ENCODE results near the gene SLC38A3. TPM values are rescaled to one million over a fixed set of nuclear protein-coding genes. Genes with fewer than 3 reads are reported as not detected.
A peak's percentile ranks its signal among the peaks of the same experiment; 100 is the strongest.

SLC38A3 gene
- polyA plus RNA-seq, 1 experiment: 0.06 TPM

DNA sequence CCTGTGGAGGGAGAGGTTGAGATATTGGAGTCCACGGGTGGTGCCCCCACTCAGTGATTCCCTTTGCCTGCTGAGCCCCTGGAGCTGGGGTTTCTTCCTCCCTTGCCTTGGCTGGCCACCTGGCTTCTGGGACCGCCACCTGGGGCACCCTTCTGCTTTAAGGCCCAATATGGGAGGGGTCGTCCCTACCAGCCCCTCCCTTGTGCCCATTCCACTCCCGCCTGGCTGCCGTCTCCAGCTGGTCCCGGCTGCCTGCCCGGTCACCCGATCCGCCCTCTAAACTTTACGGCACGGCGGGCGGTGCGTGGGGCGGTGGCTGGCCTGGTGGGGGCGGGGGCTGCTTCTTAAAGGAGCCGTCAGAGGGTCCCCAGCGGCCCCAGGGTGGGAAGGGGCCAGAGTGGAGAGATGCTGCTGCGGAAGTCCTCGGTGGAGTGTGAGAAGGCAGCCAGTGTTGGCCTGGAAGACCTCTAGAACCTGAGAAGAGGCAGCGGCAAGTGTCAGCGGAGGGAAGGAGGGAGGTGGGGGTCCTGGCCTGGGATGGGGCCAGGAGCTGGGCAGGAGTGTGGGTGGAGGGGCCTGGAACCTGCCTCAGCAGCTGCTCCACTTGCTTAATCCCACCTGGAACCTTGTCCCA lies 62.3 kb downstream of the SLC38A3 start:
- H3K27me3 ChIP-seq (ENCODE audit: control insufficient read depth, insufficient read depth, low read length): no peaks in the 10 kb centered on the region
- no peak overlapping the region for H3K27ac ChIP-seq (ENCODE audit: low read depth, low read length)
- TF ChIP-seq, protein P1, sequence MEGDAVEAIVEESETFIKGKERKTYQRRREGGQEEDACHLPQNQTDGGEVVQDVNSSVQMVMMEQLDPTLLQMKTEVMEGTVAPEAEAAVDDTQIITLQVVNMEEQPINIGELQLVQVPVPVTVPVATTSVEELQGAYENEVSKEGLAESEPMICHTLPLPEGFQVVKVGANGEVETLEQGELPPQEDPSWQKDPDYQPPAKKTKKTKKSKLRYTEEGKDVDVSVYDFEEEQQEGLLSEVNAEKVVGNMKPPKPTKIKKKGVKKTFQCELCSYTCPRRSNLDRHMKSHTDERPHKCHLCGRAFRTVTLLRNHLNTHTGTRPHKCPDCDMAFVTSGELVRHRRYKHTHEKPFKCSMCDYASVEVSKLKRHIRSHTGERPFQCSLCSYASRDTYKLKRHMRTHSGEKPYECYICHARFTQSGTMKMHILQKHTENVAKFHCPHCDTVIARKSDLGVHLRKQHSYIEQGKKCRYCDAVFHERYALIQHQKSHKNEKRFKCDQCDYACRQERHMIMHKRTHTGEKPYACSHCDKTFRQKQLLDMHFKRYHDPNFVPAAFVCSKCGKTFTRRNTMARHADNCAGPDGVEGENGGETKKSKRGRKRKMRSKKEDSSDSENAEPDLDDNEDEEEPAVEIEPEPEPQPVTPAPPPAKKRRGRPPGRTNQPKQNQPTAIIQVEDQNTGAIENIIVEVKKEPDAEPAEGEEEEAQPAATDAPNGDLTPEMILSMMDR (IDR thresholded peaks at IDR 0.05; ENCODE audit: low read depth, low read length): no peak
- DNase-seq (ENCODE audit: low read depth, low spot score): no peak
- H3K9me3 ChIP-seq (ENCODE audit: control insufficient read depth, insufficient read depth, low read length): no peaks in the 10 kb centered on the region
- CTCF ChIA-PET: interaction anchor here (0.8 to 1.6 kb wide), 5 partner anchors 8 to 75 kb away, joined by 3 to 7 read pairs (median 3); no protein-coding TSS in a partner anchor
- POLR2A ChIA-PET: interaction anchor here (0.9 to 2.0 kb wide), 3 partner anchors 12 to 32 kb away, joined by 3 to 5 read pairs (median 3); partner anchors contain the start of genes GNAI2 and LSMEM2
- H3K4me3 ChIP-seq (ENCODE audit: low read depth, low read length): peak overlapping the region; percentile 49

DNA sequence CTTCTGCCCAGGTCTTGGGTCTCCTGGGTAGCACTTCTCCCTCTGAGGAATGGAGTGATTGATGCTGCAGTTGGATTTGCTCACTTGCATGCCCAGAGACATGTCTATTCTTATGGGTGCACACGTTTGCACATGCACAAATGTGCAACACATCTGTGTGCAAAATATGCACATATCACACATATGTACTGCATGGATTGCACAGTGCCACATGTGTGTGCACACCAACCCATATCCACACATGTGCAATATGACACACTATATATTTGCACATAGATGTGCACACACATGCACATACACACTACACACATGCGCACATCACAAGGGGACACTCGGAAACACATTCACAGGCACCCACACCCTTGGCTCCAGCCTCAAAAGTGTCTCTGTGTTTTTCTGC lies 63.2 kb downstream of the SLC38A3 start:
- no peak for DNase-seq (ENCODE audit: low read depth, low spot score)
- Histone ChIP-seq H3K9me3 (ENCODE audit: control insufficient read depth, insufficient read depth, low read length) (no peaks in the 10 kb centered on the region), H3K27me3 (ENCODE audit: control insufficient read depth, insufficient read depth, low read length) (no peaks in the 10 kb centered on the region), H3K27ac (ENCODE audit: low read depth, low read length) (no peak overlapping the region), H3K4me3 (ENCODE audit: low read depth, low read length) (peak overlapping the region; percentile 49)
- ChIA-PET CTCF (interaction anchor here (0.5 to 0.8 kb wide), 2 partner anchors 9 to 40 kb away, joined by 3 to 6 read pairs; no protein-coding TSS in a partner anchor), POLR2A (interaction anchor here (0.9 to 2.0 kb wide), 2 partner anchors 11 to 33 kb away, joined by 3 to 5 read pairs; partner anchors contain the start of genes GNAI2 and LSMEM2)
- TF ChIP-seq, protein P1 (IDR thresholded peaks at IDR 0.05; ENCODE audit: low read depth, low read length): no peak

DNA sequence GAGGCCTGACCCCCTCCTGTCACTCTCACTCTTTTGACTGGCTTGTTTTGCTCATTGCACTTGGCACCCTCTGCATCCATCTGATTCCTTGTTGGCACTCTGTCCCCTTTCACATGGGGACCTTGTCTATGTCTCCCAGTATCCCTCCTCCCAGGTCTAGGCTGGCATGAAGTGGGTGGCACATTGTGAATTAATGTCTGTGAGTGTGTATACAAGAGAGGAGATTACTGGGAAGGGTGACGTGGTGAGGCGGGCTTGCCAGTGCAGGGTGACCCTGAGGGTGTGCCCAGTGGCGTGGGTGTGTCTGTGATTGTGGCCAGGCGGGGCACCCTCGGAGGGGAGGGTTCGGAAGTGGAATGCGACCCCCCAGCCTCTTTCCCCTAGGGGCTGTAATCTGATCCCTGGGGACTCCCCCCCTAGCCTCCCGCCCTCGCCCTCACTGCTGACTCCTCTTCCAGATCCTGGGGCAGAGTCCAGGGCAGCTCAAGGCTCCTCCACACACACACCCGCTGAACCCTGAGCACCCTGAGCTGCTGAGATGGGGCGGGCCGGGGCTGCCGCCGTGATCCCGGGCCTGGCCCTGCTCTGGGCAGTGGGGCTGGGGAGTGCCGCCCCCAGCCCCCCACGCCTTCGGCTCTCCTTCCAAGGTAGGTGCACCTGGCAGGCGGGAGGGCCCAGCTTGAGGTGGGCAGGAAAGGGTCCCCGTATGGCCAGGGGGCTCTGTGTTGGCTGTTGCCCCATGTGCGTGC lies 63.8 kb downstream of the SLC38A3 start, which contains the start of gene SEMA3B:
SEMA3B (plus strand) TSS at position 445 of the 749 bp plus-strand sequence; CDS start at position 539, 94 bp downstream.
- TF ChIP-seq, protein P1 (IDR thresholded peaks at IDR 0.05; ENCODE audit: low read depth, low read length): no peak
- H3K27ac ChIP-seq (ENCODE audit: low read depth, low read length): peak within 1 kb of the TSS; percentile 52
- POLR2A ChIA-PET: interaction anchor here (0.7 to 1.3 kb wide), 5 partner anchors 9 to 142 kb away, joined by 3 read pairs; partner anchors contain the start of gene GNAI2

DNA sequence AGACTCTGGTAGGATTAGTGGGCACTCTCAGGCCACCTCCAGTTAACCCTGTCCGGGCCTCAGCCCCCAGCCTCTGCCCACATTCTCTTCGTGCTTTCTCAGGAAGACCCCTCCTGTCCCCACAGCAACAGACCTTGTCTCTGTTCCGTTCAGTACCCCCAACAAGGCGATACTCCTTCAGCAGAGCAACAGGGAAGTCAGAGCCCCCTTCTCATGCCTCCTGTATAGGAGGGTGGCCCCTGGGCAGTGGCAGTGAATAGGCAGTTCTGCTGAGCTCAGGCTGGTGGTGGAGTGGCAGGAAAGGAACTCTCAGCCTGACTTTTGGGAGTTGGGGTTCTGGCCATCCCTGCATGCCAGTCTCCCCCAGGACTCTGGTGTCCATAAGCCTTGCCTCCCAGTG lies 64.4 kb downstream of the SLC38A3 start:
- TF ChIP-seq, protein P1 (IDR thresholded peaks at IDR 0.05; ENCODE audit: low read depth, low read length): no peak
- no peak for DNase-seq (ENCODE audit: low read depth, low spot score)
- Histone ChIP-seq H3K27ac (ENCODE audit: low read depth, low read length) (peak overlapping the region; percentile 52), H3K9me3 (ENCODE audit: control insufficient read depth, insufficient read depth, low read length) (no peaks in the 10 kb centered on the region), H3K4me3 (ENCODE audit: low read depth, low read length) (peak overlapping the region; percentile 47), H3K27me3 (ENCODE audit: control insufficient read depth, insufficient read depth, low read length) (peaks cover under 1% of the 10 kb centered on the region)
- CTCF ChIA-PET: interaction anchor here (0.6 to 2.6 kb wide), 5 partner anchors 10 to 77 kb away, joined by 3 to 11 read pairs (median 6); no protein-coding TSS in a partner anchor
- POLR2A ChIA-PET: interaction anchor here (0.7 to 1.3 kb wide), 4 partner anchors 10 to 142 kb away, joined by 3 read pairs; no protein-coding TSS in a partner anchor

More for the DNA sequence above, 63.8 kb downstream of the SLC38A3 start, which contains the start of gene SEMA3B:
- CTCF ChIA-PET: interaction anchor here (0.5 to 2.6 kb wide), 4 partner anchors 9 to 76 kb away, joined by 3 to 11 read pairs (median 7); no protein-coding TSS in a partner anchor
- no peaks in the 10 kb centered on the region for H3K9me3 ChIP-seq (ENCODE audit: control insufficient read depth, insufficient read depth, low read length)
- H3K27me3 ChIP-seq (ENCODE audit: control insufficient read depth, insufficient read depth, low read length): no peaks in the 10 kb centered on the region
- no peak for DNase-seq (ENCODE audit: low read depth, low spot score)
- peak within 1 kb of the TSS; percentile 49 for H3K4me3 ChIP-seq (ENCODE audit: low read depth, low read length)
